SK-N-SH (cell line): Measurements from ENCODE around the gene PLA2G2C.
"Not testable (repeated sequence)": the region's sequence is repeated elsewhere in the genome, so short reads cannot be mapped to it uniquely, and the experiment has no call there.

ENCODE experiments used
- GABPA ChIP-seq: IDR thresholded peaks from 2 replicates; pipeline ENCODE4 v1.4.0; 2012; ENCODE audit warnings: low read depth, mild to moderate bottlenecking
- POLR2AphosphoS5 ChIP-seq: IDR thresholded peaks from 2 replicates; pipeline ENCODE4 v1.6.1; 2012; ENCODE audit warnings: low read depth, low read length
- TAF1 ChIP-seq: IDR thresholded peaks from 2 replicates; pipeline ENCODE4 v1.6.1; 2012; ENCODE audit warnings: low read depth, mild to moderate bottlenecking, low read length, moderate library complexity, borderline replicate concordance
- YY1 ChIP-seq: IDR thresholded peaks from 2 replicates; pipeline ENCODE4 v1.4.0; 2012; ENCODE audit warnings: low read depth, mild to moderate bottlenecking
- TF ChIP-seq, protein P1 (sequence below): IDR thresholded peaks from 2 replicates; pipeline ENCODE4 v1.4.0; 2012; ENCODE audit warnings: low read depth
- TF ChIP-seq, protein P2 (sequence below): fragments of 200-600 bp; sonication (generic); IDR thresholded peaks from 2 replicates; pipeline ENCODE4 v1.6.1; 2017; ENCODE audit warnings: antibody characterized with exemption, mild to moderate bottlenecking, moderate library complexity
- TF ChIP-seq, protein P3 (sequence below): IDR thresholded peaks from 2 replicates; pipeline ENCODE4; 2012
- TF ChIP-seq, protein P4 (sequence below): IDR thresholded peaks from 2 replicates; pipeline ENCODE4 v1.6.1; 2012; ENCODE audit warnings: mild to moderate bottlenecking, low read depth, low read length, moderate library complexity

DNA sequence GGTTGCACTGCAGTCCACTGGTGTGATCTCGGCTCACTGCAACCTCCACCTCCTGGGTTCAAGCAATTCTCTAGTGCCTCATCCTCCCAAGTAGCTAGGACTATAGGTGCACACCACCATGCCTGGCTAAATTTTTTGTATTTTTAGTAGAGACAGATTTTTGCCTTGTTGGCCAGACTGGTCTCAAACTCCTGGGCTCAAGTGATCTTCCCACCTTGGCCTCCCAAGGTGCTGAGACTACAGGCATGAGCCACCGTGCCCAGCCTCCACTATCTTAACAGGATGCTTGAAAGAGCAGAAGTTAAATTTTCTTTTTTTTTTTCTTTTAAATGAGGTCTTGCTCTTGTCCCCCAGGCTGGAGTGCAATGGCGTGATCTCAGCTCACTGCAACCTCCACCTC is 55.8 kb downstream of the PLA2G2C start:
- TF ChIP-seq, protein P1, sequence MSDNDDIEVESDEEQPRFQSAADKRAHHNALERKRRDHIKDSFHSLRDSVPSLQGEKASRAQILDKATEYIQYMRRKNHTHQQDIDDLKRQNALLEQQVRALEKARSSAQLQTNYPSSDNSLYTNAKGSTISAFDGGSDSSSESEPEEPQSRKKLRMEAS, result not testable (repeated sequence)
- TF ChIP-seq, protein P2, sequence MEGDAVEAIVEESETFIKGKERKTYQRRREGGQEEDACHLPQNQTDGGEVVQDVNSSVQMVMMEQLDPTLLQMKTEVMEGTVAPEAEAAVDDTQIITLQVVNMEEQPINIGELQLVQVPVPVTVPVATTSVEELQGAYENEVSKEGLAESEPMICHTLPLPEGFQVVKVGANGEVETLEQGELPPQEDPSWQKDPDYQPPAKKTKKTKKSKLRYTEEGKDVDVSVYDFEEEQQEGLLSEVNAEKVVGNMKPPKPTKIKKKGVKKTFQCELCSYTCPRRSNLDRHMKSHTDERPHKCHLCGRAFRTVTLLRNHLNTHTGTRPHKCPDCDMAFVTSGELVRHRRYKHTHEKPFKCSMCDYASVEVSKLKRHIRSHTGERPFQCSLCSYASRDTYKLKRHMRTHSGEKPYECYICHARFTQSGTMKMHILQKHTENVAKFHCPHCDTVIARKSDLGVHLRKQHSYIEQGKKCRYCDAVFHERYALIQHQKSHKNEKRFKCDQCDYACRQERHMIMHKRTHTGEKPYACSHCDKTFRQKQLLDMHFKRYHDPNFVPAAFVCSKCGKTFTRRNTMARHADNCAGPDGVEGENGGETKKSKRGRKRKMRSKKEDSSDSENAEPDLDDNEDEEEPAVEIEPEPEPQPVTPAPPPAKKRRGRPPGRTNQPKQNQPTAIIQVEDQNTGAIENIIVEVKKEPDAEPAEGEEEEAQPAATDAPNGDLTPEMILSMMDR, result not testable (repeated sequence)
- TF ChIP-seq YY1, TAF1, GABPA, POLR2AphosphoS5: not testable (repeated sequence)
- TF ChIP-seq, protein P3, sequence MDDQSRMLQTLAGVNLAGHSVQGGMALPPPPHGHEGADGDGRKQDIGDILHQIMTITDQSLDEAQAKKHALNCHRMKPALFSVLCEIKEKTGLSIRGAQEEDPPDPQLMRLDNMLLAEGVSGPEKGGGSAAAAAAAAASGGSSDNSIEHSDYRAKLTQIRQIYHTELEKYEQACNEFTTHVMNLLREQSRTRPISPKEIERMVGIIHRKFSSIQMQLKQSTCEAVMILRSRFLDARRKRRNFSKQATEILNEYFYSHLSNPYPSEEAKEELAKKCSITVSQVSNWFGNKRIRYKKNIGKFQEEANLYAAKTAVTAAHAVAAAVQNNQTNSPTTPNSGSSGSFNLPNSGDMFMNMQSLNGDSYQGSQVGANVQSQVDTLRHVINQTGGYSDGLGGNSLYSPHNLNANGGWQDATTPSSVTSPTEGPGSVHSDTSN, result not testable (repeated sequence)
- TF ChIP-seq, protein P4, sequence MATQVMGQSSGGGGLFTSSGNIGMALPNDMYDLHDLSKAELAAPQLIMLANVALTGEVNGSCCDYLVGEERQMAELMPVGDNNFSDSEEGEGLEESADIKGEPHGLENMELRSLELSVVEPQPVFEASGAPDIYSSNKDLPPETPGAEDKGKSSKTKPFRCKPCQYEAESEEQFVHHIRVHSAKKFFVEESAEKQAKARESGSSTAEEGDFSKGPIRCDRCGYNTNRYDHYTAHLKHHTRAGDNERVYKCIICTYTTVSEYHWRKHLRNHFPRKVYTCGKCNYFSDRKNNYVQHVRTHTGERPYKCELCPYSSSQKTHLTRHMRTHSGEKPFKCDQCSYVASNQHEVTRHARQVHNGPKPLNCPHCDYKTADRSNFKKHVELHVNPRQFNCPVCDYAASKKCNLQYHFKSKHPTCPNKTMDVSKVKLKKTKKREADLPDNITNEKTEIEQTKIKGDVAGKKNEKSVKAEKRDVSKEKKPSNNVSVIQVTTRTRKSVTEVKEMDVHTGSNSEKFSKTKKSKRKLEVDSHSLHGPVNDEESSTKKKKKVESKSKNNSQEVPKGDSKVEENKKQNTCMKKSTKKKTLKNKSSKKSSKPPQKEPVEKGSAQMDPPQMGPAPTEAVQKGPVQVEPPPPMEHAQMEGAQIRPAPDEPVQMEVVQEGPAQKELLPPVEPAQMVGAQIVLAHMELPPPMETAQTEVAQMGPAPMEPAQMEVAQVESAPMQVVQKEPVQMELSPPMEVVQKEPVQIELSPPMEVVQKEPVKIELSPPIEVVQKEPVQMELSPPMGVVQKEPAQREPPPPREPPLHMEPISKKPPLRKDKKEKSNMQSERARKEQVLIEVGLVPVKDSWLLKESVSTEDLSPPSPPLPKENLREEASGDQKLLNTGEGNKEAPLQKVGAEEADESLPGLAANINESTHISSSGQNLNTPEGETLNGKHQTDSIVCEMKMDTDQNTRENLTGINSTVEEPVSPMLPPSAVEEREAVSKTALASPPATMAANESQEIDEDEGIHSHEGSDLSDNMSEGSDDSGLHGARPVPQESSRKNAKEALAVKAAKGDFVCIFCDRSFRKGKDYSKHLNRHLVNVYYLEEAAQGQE, result not testable (repeated sequence)
